ENCODE data around the gene SMIM38. TPM values are rescaled to one million over a fixed set of nuclear protein-coding genes. Genes with fewer than 3 reads are reported as not detected.

The SMIM38 gene
- total RNA-seq, 1 experiment from 2014 or later, result 0.54 TPM

DNA sequence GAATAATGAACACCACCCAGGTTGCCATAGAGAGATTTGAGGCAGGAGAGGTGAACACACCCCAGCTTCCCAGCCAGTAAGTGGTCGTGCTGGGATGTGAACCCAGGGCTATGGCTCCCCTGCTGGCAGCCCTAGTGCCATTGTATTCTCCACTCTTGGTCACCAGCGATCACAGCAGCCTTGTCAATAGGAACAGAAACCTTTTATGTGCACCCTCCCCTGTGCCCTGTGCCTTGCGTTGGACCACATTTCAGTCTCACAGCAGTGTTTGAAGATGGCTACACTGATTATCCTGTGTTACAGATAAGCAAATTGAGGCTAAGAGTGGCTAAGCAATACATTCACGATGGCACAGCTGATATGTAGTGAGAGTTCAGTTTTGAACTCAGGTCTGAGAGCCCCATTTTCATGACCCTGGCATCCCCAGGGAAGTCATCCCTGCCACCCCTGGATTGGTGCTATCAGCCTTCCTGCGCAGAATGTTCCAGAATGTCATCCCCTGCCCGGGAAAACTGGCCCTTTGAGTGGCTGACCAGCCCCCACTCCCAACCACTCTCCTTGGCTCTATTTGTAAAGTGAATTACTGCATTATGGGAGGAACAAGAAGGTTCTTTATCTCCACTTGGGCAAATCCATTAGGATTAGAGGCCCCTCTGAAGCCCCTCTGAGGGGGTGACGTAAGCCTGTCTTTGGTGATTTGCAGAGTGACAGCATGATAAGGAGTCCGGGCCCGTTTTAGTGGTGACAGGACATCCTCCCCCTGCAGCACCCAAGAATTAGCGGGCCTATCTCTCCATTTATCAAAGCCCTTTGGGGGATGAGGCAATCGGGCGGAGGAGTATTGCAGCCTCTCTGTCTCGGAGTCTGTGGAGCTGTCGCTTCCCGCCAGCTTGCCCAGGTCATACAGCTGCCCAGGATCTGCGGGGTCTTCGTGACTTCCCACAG is 30.9 kb downstream of the SMIM38 start:
- Histone ChIP-seq H3K79me2 (ENCODE audit: insufficient read depth, low read length) (no peaks in the 10 kb centered on the region), H3K9me3 (ENCODE audit: control insufficient read depth in 1 of 2, insufficient read depth in 1 of 2, low read depth in 1 of 2, low read length in 2 of 2) (peaks cover 0 to 11% of the 10 kb centered on the region in 2 experiments; a peak in 1 of 4 replicates), H2AFZ (ENCODE audit: low read depth, low read length, poor library complexity, severe bottlenecking) (no peak overlapping the region), H3K4me2 (ENCODE audit: low read length) (no peak overlapping the region), H3K9ac (ENCODE audit: low read length) (no peak overlapping the region), H3K36me3 (ENCODE audit: control insufficient read depth in 1 of 2, insufficient read depth in 2 of 2, low read length in 2 of 2) (no peaks in the 10 kb centered on the region), H3K9me2 (ENCODE audit: insufficient read depth) (no peaks in the 10 kb centered on the region), H3K27me3 (ENCODE audit: insufficient read depth, low read length) (no peaks in the 10 kb centered on the region), H3K27ac (ENCODE audit: low read depth, low read length) (no peak overlapping the region), H3K4me3 (replicated peaks in 1 of 2; ENCODE audit: low read depth in 1 of 2, low read length in 2 of 2) (no peak overlapping the region), H4K20me1 (ENCODE audit: insufficient read depth) (no peaks in the 10 kb centered on the region), H3K4me1 (ENCODE audit: control insufficient read depth in 1 of 2, insufficient read depth in 2 of 2, low read length in 2 of 2) (no peaks in the 10 kb centered on the region)
- no TSS peak for BruUV-seq (replicated peaks)
- peak in 2 of 3 experiments; percentile 24 to 29; a peak in 2 of 6 replicates for TF ChIP-seq CTCF (IDR thresholded peaks at IDR 0.05 in 2 of 3, conservative IDR thresholded peaks at IDR 0.05 in 1 of 3; ENCODE audit: borderline replicate concordance in 1 of 3, insufficient read depth in 1 of 3, low read depth in 2 of 3, low read length in 2 of 3)
- TF ChIP-seq CBX3 (IDR thresholded peaks at IDR 0.05; ENCODE audit: low read depth), result no peak
- DNase-seq (ENCODE audit: low read depth, low spot score), result no peak
- CTCF ChIA-PET, result no interaction called here
- intact Hi-C loops (cut with micrococcal nuclease), result no loop called here
- RAD21 ChIA-PET (ENCODE audit: low non-redundant PET in 1 of 2, low total read pairs in 2 of 2, uncharacterized antibody in 2 of 2, unreplicated experiment in 2 of 2), result no interaction called here
- peak; percentile 63 for ATAC-seq
- POLR2A ChIA-PET, result no interaction called here

- Histone ChIP-seq H4K20me1 (ENCODE audit: insufficient read depth) (no peaks in the 10 kb centered on the region), H2AFZ (ENCODE audit: low read depth, low read length, poor library complexity, severe bottlenecking) (no peak overlapping the region), H3K9me2 (ENCODE audit: insufficient read depth) (no peaks in the 10 kb centered on the region), H3K9me3 (ENCODE audit: control insufficient read depth in 1 of 2, insufficient read depth in 1 of 2, low read depth in 1 of 2, low read length in 2 of 2) (peaks cover 0 to 11% of the 10 kb centered on the region in 2 experiments; a peak in 1 of 4 replicates), H3K79me2 (ENCODE audit: insufficient read depth, low read length) (no peaks in the 10 kb centered on the region), H3K27ac (ENCODE audit: low read depth, low read length) (no peak overlapping the region), H3K9ac (ENCODE audit: low read length) (no peak overlapping the region), H3K4me3 (replicated peaks in 1 of 2; ENCODE audit: low read depth in 1 of 2, low read length in 2 of 2) (no peak overlapping the region), H3K4me1 (ENCODE audit: control insufficient read depth in 1 of 2, insufficient read depth in 2 of 2, low read length in 2 of 2) (no peaks in the 10 kb centered on the region), H3K36me3 (ENCODE audit: control insufficient read depth in 1 of 2, insufficient read depth in 2 of 2, low read length in 2 of 2) (no peaks in the 10 kb centered on the region), H3K27me3 (ENCODE audit: insufficient read depth, low read length) (no peaks in the 10 kb centered on the region), H3K4me2 (ENCODE audit: low read length) (no peak overlapping the region)
- DNase-seq (ENCODE audit: low read depth, low spot score) (no peak), ATAC-seq (no peak)
- intact Hi-C loops (cut with micrococcal nuclease), result no loop called here
- RAD21 ChIA-PET (ENCODE audit: low non-redundant PET in 1 of 2, low total read pairs in 2 of 2, uncharacterized antibody in 2 of 2, unreplicated experiment in 2 of 2), result no interaction called here
- no peak for TF ChIP-seq SRF (IDR thresholded peaks at IDR 0.05; ENCODE audit: low read depth)
- TF ChIP-seq CEBPB (IDR thresholded peaks at IDR 0.05; ENCODE audit: low read depth), result no peak
- no peak for TF ChIP-seq FOSL1 (IDR thresholded peaks at IDR 0.05; ENCODE audit: low read depth)
- TF ChIP-seq SIN3A (IDR thresholded peaks at IDR 0.05; ENCODE audit: low read depth), result no peak
- TF ChIP-seq REST (IDR thresholded peaks at IDR 0.05; ENCODE audit: low read depth), result no peak
- no peak for TF ChIP-seq CTCF (IDR thresholded peaks at IDR 0.05 in 2 of 3, conservative IDR thresholded peaks at IDR 0.05 in 1 of 3; ENCODE audit: borderline replicate concordance in 1 of 3, insufficient read depth in 1 of 3, low read depth in 2 of 3, low read length in 2 of 3)
- POLR2A ChIA-PET, result no interaction called here
- CTCF ChIA-PET, result no interaction called here
- BruUV-seq (replicated peaks), result no TSS peak
These were observed 31.9 kb downstream of the SMIM38 start for GRCh38 chr11:69187540-69188065.
